OCI-LY1 (cell line): ENCODE measurements around the gene LIPT1.

Source experiments
- H2AFZ ChIP-seq: fragments of 200-600 bp; sonication (generic), shearing (Covaris generic); 2 replicates; pipeline ENCODE4 v1.6.0; 2014; ENCODE audit warnings: antibody characterized with exemption, mild to moderate bottlenecking, low read length
- H3F3A ChIP-seq: fragments of 200-600 bp; sonication (generic), shearing (Covaris generic); 2 replicates; pipeline ENCODE4 v1.6.0; 2014; ENCODE audit warnings: mild to moderate bottlenecking, antibody characterized with exemption, low read length, moderate library complexity; ENCODE audit not compliant: insufficient read depth
- H3K27ac ChIP-seq: fragments of 200-600 bp; sonication (generic); 2 replicates; pipeline ENCODE4 v1.5.1; 2014; ENCODE audit warnings: low read length, mixed run types, mild to moderate bottlenecking, low read depth; ENCODE audit not compliant: poor library complexity, severe bottlenecking
- H3K27me3 ChIP-seq: fragments of 200-600 bp; sonication (generic); 2 replicates; pipeline ENCODE4 v1.6.0; 2014; ENCODE audit warnings: antibody characterized with exemption, mild to moderate bottlenecking, low read length, moderate library complexity; ENCODE audit not compliant: insufficient read depth
- H3K36me3 ChIP-seq: fragments of 200-600 bp; sonication (generic); 2 replicates; pipeline ENCODE4 v1.6.1; 2014; ENCODE audit warnings: mild to moderate bottlenecking, antibody characterized with exemption, low read length, moderate library complexity, mixed read lengths; ENCODE audit not compliant: insufficient read depth
- H3K4me1 ChIP-seq: fragments of 200-600 bp; sonication (generic); 2 replicates; pipeline ENCODE4 v1.5.1; 2014; ENCODE audit warnings: mild to moderate bottlenecking, low read length, moderate library complexity; ENCODE audit not compliant: insufficient read depth, severe bottlenecking
- H3K4me2 ChIP-seq: fragments of 200-600 bp; sonication (generic), shearing (Covaris generic); 2 replicates; pipeline ENCODE4 v1.6.1; 2014; ENCODE audit warnings: low read length
- H3K4me3 ChIP-seq: fragments of 200-600 bp; sonication (generic); 2 replicates; pipeline ENCODE4 v1.5.1; 2014; ENCODE audit warnings: low read length, low read depth, mild to moderate bottlenecking, mixed read lengths; ENCODE audit not compliant: poor library complexity, severe bottlenecking
- H3K79me2 ChIP-seq: fragments of 200-600 bp; shearing (Covaris generic); 2 replicates; pipeline ENCODE4 v1.6.1; 2016; ENCODE audit warnings: mixed run types, low read length, mixed read lengths; ENCODE audit not compliant: insufficient read depth
- H3K9ac ChIP-seq: fragments of 200-600 bp; sonication (generic), shearing (Covaris generic); 2 replicates; pipeline ENCODE4 v1.6.1; 2014; ENCODE audit warnings: mild to moderate bottlenecking, low read length, mixed read lengths
- H3K9me2 ChIP-seq: fragments of 200-600 bp; sonication (generic), shearing (Covaris generic); 2 replicates; pipeline ENCODE4 v1.6.1; 2014; ENCODE audit warnings: low read depth, mild to moderate bottlenecking, low read length, mixed read lengths
- H3K9me3 ChIP-seq: fragments of 200-600 bp; shearing (Covaris generic); 2 replicates; pipeline ENCODE4 v1.6.1; 2014; ENCODE audit warnings: low read length, mixed read lengths
- H4K20me1 ChIP-seq: fragments of 200-600 bp; sonication (generic), shearing (Covaris generic); 2 replicates; pipeline ENCODE4 v1.6.0; 2016; ENCODE audit warnings: mild to moderate bottlenecking, low read length; ENCODE audit not compliant: insufficient read depth
- CTCF ChIP-seq: fragments of 200-600 bp; sonication (generic), shearing (Covaris generic); IDR thresholded peaks from 2 replicates; pipeline ENCODE4 v1.5.1; 2017; ENCODE audit warnings: mild to moderate bottlenecking, antibody characterized with exemption, low read length, moderate library complexity, mixed read lengths
- EZH2 ChIP-seq: fragments of 200-600 bp; sonication (generic), shearing (Covaris generic); IDR thresholded peaks from 2 replicates; pipeline ENCODE4 v1.8.0; 2017; ENCODE audit warnings: borderline replicate concordance, mixed run types, mild to moderate bottlenecking, antibody characterized with exemption, low read length, moderate library complexity, mixed read lengths

Gene LIPT1

GRCh38 chr2:99153921-99154604 is 704 bp upstream of the LIPT1 start:
- peaks cover 9% of the 10 kb centered on the region; the same call in 1 of the 2 replicates for H3K79me2 ChIP-seq
- no peaks in the 10 kb centered on the region for H3K9me3 ChIP-seq
- peak overlapping the region; percentile 82 for H3K4me3 ChIP-seq
- H2AFZ ChIP-seq: 0 out of 2 replicates have a peak overlapping the region, but pooled peaks have one; percentile 9
- peaks cover 19% of the 10 kb centered on the region; the same call in 1 of the 2 replicates for H3K36me3 ChIP-seq
- H3K27me3 ChIP-seq: no peaks in the 10 kb centered on the region
- TF ChIP-seq CTCF (no peak), EZH2 (no peak)
- peaks cover 34% of the 10 kb centered on the region for H3K4me1 ChIP-seq
- H3F3A ChIP-seq: no peaks in the 10 kb centered on the region
- H3K9me2 ChIP-seq: no peaks in the 10 kb centered on the region
- H4K20me1 ChIP-seq: no peaks in the 10 kb centered on the region
- H3K9ac ChIP-seq: peak overlapping the region; percentile 95
- peak overlapping the region; percentile 96 for H3K4me2 ChIP-seq
- peak overlapping the region; percentile 59 for H3K27ac ChIP-seq

- no peak overlapping the region for H3K9ac ChIP-seq
- no peaks in the 10 kb centered on the region for H3K9me2 ChIP-seq
- no peak overlapping the region for H3K4me2 ChIP-seq
- no peak overlapping the region for H3K27ac ChIP-seq
- H4K20me1 ChIP-seq: no peaks in the 10 kb centered on the region
- no peaks in the 10 kb centered on the region for H3F3A ChIP-seq
- H3K4me1 ChIP-seq: peaks cover 33% of the 10 kb centered on the region
- H3K27me3 ChIP-seq: no peaks in the 10 kb centered on the region
- peaks cover 21% of the 10 kb centered on the region; the same call in 1 of the 2 replicates for H3K36me3 ChIP-seq
- H3K9me3 ChIP-seq: no peaks in the 10 kb centered on the region
- H3K4me3 ChIP-seq: no peak overlapping the region
- peaks cover 6% of the 10 kb centered on the region; the same call in 1 of the 2 replicates for H3K79me2 ChIP-seq
- H2AFZ ChIP-seq: no peak overlapping the region
- TF ChIP-seq CTCF: no peak
- TF ChIP-seq EZH2: no peak
Measured at GRCh38 chr2:99156891-99157290, 2.1 kb downstream of the LIPT1 start.

- Histone ChIP-seq H3F3A (no peaks in the 10 kb centered on the region), H3K4me3 (no peak overlapping the region), H3K36me3 (peaks cover 31% of the 10 kb centered on the region; the same call in 1 of the 2 replicates), H2AFZ (no peak overlapping the region), H3K4me1 (peaks cover 19% of the 10 kb centered on the region), H3K9me3 (no peaks in the 10 kb centered on the region), H3K4me2 (no peak overlapping the region), H3K9ac (no peak overlapping the region), H3K27ac (no peak overlapping the region), H3K9me2 (no peaks in the 10 kb centered on the region), H4K20me1 (no peaks in the 10 kb centered on the region), H3K79me2 (peaks cover 6% of the 10 kb centered on the region; the same call in 1 of the 2 replicates), H3K27me3 (no peaks in the 10 kb centered on the region)
- peak; percentile 37 for TF ChIP-seq CTCF
- TF ChIP-seq EZH2: no peak
Measured at GRCh38 chr2:99158599-99158998, 3.8 kb downstream of the LIPT1 start.
